IMR-90 (cell line): ENCODE results near the gene TLR3. TPM values are rescaled to one million over a fixed set of nuclear protein-coding genes. Genes with fewer than 3 reads are reported as not detected.

ENCODE experiments used
- ATAC-seq: fragments of 200-7000 bp; cut with Tn5 transposase; 2 replicates; pipeline ENCODE4 v1.9.1; 2020; ENCODE audit warnings: low read depth, mild to moderate bottlenecking, moderate library complexity
- BruUV-seq: library from RNA; stranded (reverse); fragments of 400-500 nt; replicated peaks from 2 replicates; lab custom pipeline; 2021; lab: Mats Ljungman, UMichigan
- CTCF ChIA-PET: fragments of 300-600 bp; formaldehyde crosslinking; extraction: SDS; loops from one replicate; lab custom pipeline; 2021; ENCODE audit warnings: antibody characterized with exemption; lab: Yijun Ruan, JAX
- POLR2A ChIA-PET: fragments of 300-600 bp; sonication (Branson Sonifier 250); formaldehyde crosslinking; loops from one replicate; lab custom pipeline; 2022; ENCODE audit warnings: antibody characterized with exemption; ENCODE audit not compliant: unreplicated experiment; lab: Charles Lee
- DNase-seq: peaks from one replicate; pipeline ENCODE4 v3.0.0; 2013
- H2AFZ ChIP-seq: replicated peaks from 2 replicates; pipeline ENCODE3; 2013; ENCODE audit warnings: low read length, mild to moderate bottlenecking; ENCODE audit not compliant: poor library complexity
- H2AK5ac ChIP-seq: 2 replicates; pipeline ENCODE4 v1.6.1; 2013; ENCODE audit warnings: low read depth, low read length, inconsistent platforms
- H2AK9ac ChIP-seq: replicated peaks from 2 replicates; pipeline ENCODE3; 2013; ENCODE audit warnings: mild to moderate bottlenecking, low read depth, low read length, moderate library complexity; ENCODE audit not compliant: poor library complexity
- H2BK120ac ChIP-seq: 2 replicates; pipeline ENCODE4 v1.6.1; 2013; ENCODE audit warnings: low read depth, low read length, inconsistent platforms
- H2BK15ac ChIP-seq: 3 replicates; pipeline ENCODE4 v1.6.1; 2013; ENCODE audit warnings: low read depth, low read length, inconsistent platforms
- H2BK20ac ChIP-seq: 2 replicates; pipeline ENCODE4 v1.6.1; 2013; ENCODE audit warnings: low read depth, mild to moderate bottlenecking, inconsistent platforms, low read length, moderate library complexity
- H2BK5ac ChIP-seq: 2 replicates; pipeline ENCODE4 v1.6.1; 2013; ENCODE audit warnings: mild to moderate bottlenecking, low read depth, low read length, inconsistent platforms; ENCODE audit not compliant: poor library complexity, severe bottlenecking
- H3K14ac ChIP-seq: replicated peaks from 2 replicates; pipeline ENCODE4 v1.6.1; 2013; ENCODE audit warnings: low read depth, low read length, inconsistent platforms
- H3K18ac ChIP-seq: 2 replicates; pipeline ENCODE4 v1.6.1; 2013; ENCODE audit warnings: low read depth, low read length, control low read depth
- H3K23ac ChIP-seq: 2 replicates; pipeline ENCODE4 v1.6.1; 2013; ENCODE audit warnings: low read depth, low read length, inconsistent platforms
- H3K27ac ChIP-seq: 2 replicates; pipeline ENCODE4 v1.5.1; 2013; ENCODE audit warnings: mild to moderate bottlenecking, control low read depth, low read length; ENCODE audit not compliant: insufficient read depth
- H3K27me3 ChIP-seq: 2 replicates; pipeline ENCODE4 v1.6.1; 2013; ENCODE audit warnings: low read length; ENCODE audit not compliant: control insufficient read depth, insufficient read depth
- H3K36me3 ChIP-seq: 2 replicates; pipeline ENCODE4 v1.6.1; 2013; ENCODE audit warnings: low read length, mixed read lengths; ENCODE audit not compliant: control insufficient read depth, insufficient read depth
- H3K4ac ChIP-seq: 2 replicates; pipeline ENCODE4 v1.6.1; 2013; ENCODE audit warnings: low read depth, low read length, inconsistent platforms
- H3K4me1 ChIP-seq: 2 replicates; pipeline ENCODE4 v1.6.1; 2013; ENCODE audit warnings: low read length, mixed read lengths; ENCODE audit not compliant: control insufficient read depth, insufficient read depth
- H3K4me2 ChIP-seq: 2 replicates; pipeline ENCODE4 v1.6.1; 2013; ENCODE audit warnings: low read depth, mild to moderate bottlenecking, control low read depth, low read length, moderate library complexity
- H3K4me3 ChIP-seq: 2 replicates; pipeline ENCODE4 v1.5.1; 2013; ENCODE audit warnings: low read depth, mild to moderate bottlenecking, control low read depth, low read length, moderate library complexity; ENCODE audit not compliant: insufficient read depth
- H3K56ac ChIP-seq: 2 replicates; pipeline ENCODE4 v1.6.1; 2013; ENCODE audit warnings: low read length, inconsistent platforms; ENCODE audit not compliant: insufficient read depth; ENCODE audit errors: extremely low read depth
- H3K79me1 ChIP-seq, 2 experiments: 2 replicates each; pipeline ENCODE4 v1.6.1; 2013; ENCODE audit warnings: low read length in 2 of 2, inconsistent platforms in 1 of 2, low read depth in 1 of 2
- H3K9ac ChIP-seq: 2 replicates; pipeline ENCODE4 v1.6.1; 2013; ENCODE audit warnings: low read depth, low read length, control low read depth
- H3K9me1 ChIP-seq: 2 replicates; pipeline ENCODE4 v1.6.1; 2013; ENCODE audit warnings: low read length, inconsistent platforms; ENCODE audit not compliant: insufficient read depth
- H3K9me3 ChIP-seq: 2 replicates; pipeline ENCODE4 v1.6.1; 2013; ENCODE audit warnings: low read length; ENCODE audit not compliant: control insufficient read depth, insufficient read depth
- H4K20me1 ChIP-seq: 2 replicates; pipeline ENCODE4 v1.6.1; 2013; ENCODE audit warnings: low read length, inconsistent platforms; ENCODE audit not compliant: insufficient read depth
- H4K5ac ChIP-seq: 2 replicates; pipeline ENCODE4 v1.6.1; 2013; ENCODE audit warnings: mild to moderate bottlenecking, low read depth, low read length, control low read depth
- H4K8ac ChIP-seq, 2 experiments: 2 replicates each; pipeline ENCODE4 v1.6.1; 2013; ENCODE audit warnings: low read depth in 2 of 2, low read length in 2 of 2, control low read depth in 1 of 2, inconsistent platforms in 1 of 2
- H4K91ac ChIP-seq: 2 replicates; pipeline ENCODE4 v1.6.1; 2013; ENCODE audit warnings: low read depth, low read length, inconsistent platforms; ENCODE audit not compliant: insufficient read depth
- CEBPB ChIP-seq: IDR thresholded peaks from 2 replicates; pipeline ENCODE4 v1.6.1; 2012; ENCODE audit warnings: low read depth, low read length, improper control_type of control experiment
- CTCF ChIP-seq: conservative IDR thresholded peaks from 2 replicates; pipeline ENCODE4 v1.5.1; 2012; ENCODE audit warnings: mild to moderate bottlenecking, low read depth, low read length, improper control_type of control experiment
- MXI1 ChIP-seq: IDR thresholded peaks from 2 replicates; pipeline ENCODE4 v1.6.1; 2012; ENCODE audit warnings: low read depth, mild to moderate bottlenecking, low read length, moderate library complexity, borderline replicate concordance
- NFE2L2 ChIP-seq: fragments of 150-350 bp; IDR thresholded peaks from 2 replicates; pipeline ENCODE4 v1.6.1; 2016; ENCODE audit warnings: low read depth, mild to moderate bottlenecking, low read length
- POLR2A ChIP-seq: IDR thresholded peaks from 2 replicates; pipeline ENCODE4 v1.6.1; 2012; ENCODE audit warnings: mild to moderate bottlenecking, low read depth, low read length
- RFX5 ChIP-seq: IDR thresholded peaks from 2 replicates; pipeline ENCODE4 v1.8.0; 2012; ENCODE audit warnings: low read depth, mild to moderate bottlenecking, low read length, moderate library complexity
- WGBS, 2 experiments: methylation state at CpG; one replicate each; pipeline versions ENCODE4 v1.1.5 to v1.1.7; 2013; ENCODE audit warnings: missing lambda C conversion rate in 2 of 2; ENCODE audit not compliant: insufficient read length in 1 of 2; ENCODE audit errors: extremely low coverage in 2 of 2; 5-methylcytosine and 5-hydroxymethylcytosine counted together
- dilution Hi-C: fragments of 300-500 bp; cut with HindIII; formaldehyde crosslinking; loops from one replicate; pipeline ENCODE4 v1.14.3; 2018; ENCODE audit warnings: low sequenced_read_pairs; ENCODE audit not compliant: unreplicated experiment
- in situ Hi-C: fragments of 300-500 bp; cut with MboI; formaldehyde crosslinking; loops from 3 replicates; pipeline ENCODE4 v1.14.3; 2019; ENCODE audit warnings: low sequenced_read_pairs, inconsistent platforms, mixed read lengths
- intact Hi-C: fragments of 100-400 bp; cut with micrococcal nuclease; formaldehyde crosslinking; loops from 2 replicates; pipeline ENCODE4 v1.10.0; 2022
- polyA plus RNA-seq, 3 experiments: library from polyadenylated mRNA; depleted of rRNA; stranded (reverse); fragments of >200 nt; gene quantifications; 2 replicates each; pipeline ENCODE4 v1.2.3, GENCODE V29; 2012; ENCODE audit warnings: low replicate concordance in 1 of 3
- total RNA-seq: library from RNA; depleted of rRNA; stranded (reverse); fragments of >200 nt; gene quantifications from 2 replicates; pipeline ENCODE4 v1.2.3, GENCODE V29; 2012

The TLR3 gene
- total and polyA plus RNA-seq, 2 of the 4 experiments (the other 2 are of a cell fraction), result 0.12 to 0.36 TPM

- Histone ChIP-seq H2BK20ac (no peak overlapping the region), H2BK15ac (no peak overlapping the region), H3K23ac (no peak overlapping the region), H4K8ac (no peak overlapping the region), H3K18ac (no peak overlapping the region), H3K79me1 (no peaks in the 10 kb centered on the region), H3K4ac (no peak overlapping the region), H3K27me3 (peaks cover 26% of the 10 kb centered on the region), H4K91ac (no peak overlapping the region), H3K27ac (no peak overlapping the region), H4K5ac (no peak overlapping the region), H3K4me3 (no peak overlapping the region), H3K9ac (no peak overlapping the region), H4K20me1 (no peaks in the 10 kb centered on the region), H3K36me3 (no peaks in the 10 kb centered on the region), H3K9me3 (peaks cover 5% of the 10 kb centered on the region; the same call in 1 of the 2 replicates), H2AFZ (no peak overlapping the region), H2AK9ac (no peak overlapping the region), H3K4me1 (no peaks in the 10 kb centered on the region), H3K14ac (no peak overlapping the region), H2BK120ac (no peak overlapping the region), H3K4me2 (no peak overlapping the region), H2AK5ac (no peak overlapping the region), H3K56ac (no peak overlapping the region), H3K9me1 (no peaks in the 10 kb centered on the region), H2BK5ac (no peak overlapping the region)
- POLR2A ChIA-PET, result no interaction called here
- CTCF ChIA-PET, result interaction anchor here (1.2 kb wide), 1 partner anchor 384 kb away, joined by 3 read pairs; no protein-coding TSS in a partner anchor
- TF ChIP-seq MXI1, result no peak
- no peak for TF ChIP-seq NFE2L2
- no peak for TF ChIP-seq POLR2A
- no peak for TF ChIP-seq RFX5
- TF ChIP-seq CEBPB, result no peak
- TF ChIP-seq CTCF, result no peak
- intact Hi-C loops, result loop anchor here (5.0 kb wide), 2 partner anchors 367 to 552 kb away; partner anchors contain the start of gene CCDC110
- DNase-seq (no peak), ATAC-seq (no peak)
- dilution Hi-C loops, result no loop called here
- 76% methylated on average over 9 of the region's 14 CpGs; no CpG with 5 or more reads in 1 of the 2 experiments for WGBS, 2 experiments
- in situ Hi-C loops, result no loop called here
- BruUV-seq, result no TSS peak
These were observed 45.0 kb upstream of the TLR3 start for GRCh38 chr4:186023975-186024374.
